SK-N-MC (cell line): ENCODE results near the gene DNAJC17.

ENCODE experiments used
- EZH2 ChIP-seq: fragments of 200-600 bp; sonication (generic); IDR thresholded peaks from one replicate; pipeline ENCODE4 v1.6.1; 2017; ENCODE audit warnings: antibody characterized with exemption
- POLR2AphosphoS5 ChIP-seq: IDR thresholded peaks from 2 replicates; pipeline ENCODE4 v1.6.1; 2012; ENCODE audit warnings: mild to moderate bottlenecking, low read depth, low read length, borderline replicate concordance

- TF ChIP-seq EZH2 (no peak), POLR2AphosphoS5 (no peak)
Observed at GRCh38 chr15:40812721-40813425, 5.6 kb upstream of the DNAJC17 start.
